Fibroblast of villous mesenchyme (primary cell): ENCODE data around the gene TMED1. TPM values are rescaled to one million over a fixed set of nuclear protein-coding genes. Genes with fewer than 3 reads are reported as not detected.

Experiments
- DNase-seq: peaks from one replicate; pipeline ENCODE4 v3.0.0-alpha.2; 2010; ENCODE audit warnings: low read depth
- H3K4me3 ChIP-seq: 2 replicates; pipeline ENCODE4 v1.5.1; 2011; ENCODE audit warnings: low read depth, mild to moderate bottlenecking, low read length
- CTCF ChIP-seq: IDR thresholded peaks from 2 replicates; pipeline ENCODE4 v1.5.1; 2012; ENCODE audit warnings: low read depth, mild to moderate bottlenecking, low read length; ENCODE audit not compliant: insufficient read depth
- total RNA-seq: library from RNA; depleted of rRNA; stranded (reverse); fragments of >200 nt; gene quantifications from 2 replicates; pipeline ENCODE4 v1.2.3, GENCODE V29; 2012

The TMED1 gene
- total RNA-seq, 1 donor = 46.6 TPM

- DNase-seq = no peak
- H3K4me3 ChIP-seq = no peak overlapping the region
- no peak for TF ChIP-seq CTCF
Measured at GRCh38 chr19:10829967-10830366, 6.0 kb downstream of the TMED1 start.

GRCh38 chr19:10828981-10829821 is 6.8 kb downstream of the TMED1 start:
- TF ChIP-seq CTCF = peak; percentile 12
- no peak overlapping the region for H3K4me3 ChIP-seq
- no peak for DNase-seq

- no peak overlapping the region for H3K4me3 ChIP-seq
- no peak for DNase-seq
- no peak for TF ChIP-seq CTCF
Measured at GRCh38 chr19:10826846-10827245, 9.2 kb downstream of the TMED1 start.

- H3K4me3 ChIP-seq = no peak overlapping the region
- no peak for TF ChIP-seq CTCF
- DNase-seq = no peak
Measured at GRCh38 chr19:10826231-10826630, 9.8 kb downstream of the TMED1 start.

- H3K4me3 ChIP-seq = no peak overlapping the region
- DNase-seq = no peak
- no peak for TF ChIP-seq CTCF
Measured at GRCh38 chr19:10823690-10824089, 12.3 kb downstream of the TMED1 start.

GRCh38 chr19:10820173-10820572 is 15.8 kb downstream of the TMED1 start:
- DNase-seq = no peak
- H3K4me3 ChIP-seq = no peak overlapping the region
- peak; percentile 32 for TF ChIP-seq CTCF
